Thoracic aorta (tissue), 2 donors: ENCODE data around the gene LRRFIP1. TPM values are rescaled to one million over a fixed set of nuclear protein-coding genes. Genes with fewer than 3 reads are reported as not detected.
A peak's percentile ranks its signal among the peaks of the same experiment; 100 is the strongest.

Experiments used
- ATAC-seq: fragments of 150-250 bp; one replicate; pipeline ENCODE4 v1.8.0; 2017; ENCODE audit warnings: low read depth; ENCODE audit not compliant: insufficient number of reproducible peaks, low FRiP score
- DNase-seq: peaks from one replicate; pipeline ENCODE4 v3.0.0-alpha.2; 2020; ENCODE audit warnings: low spot score
- H3K27ac ChIP-seq, 2 donors: fragments of 200-600 bp; sonication (generic); 1 replicate in 1 of 2; 2 replicates in 1 of 2; pipeline ENCODE4 v1.5.1; 2016; ENCODE audit warnings: mild to moderate bottlenecking in 2 of 2, moderate library complexity in 2 of 2
- H3K27me3 ChIP-seq: fragments of 200-600 bp; sonication (generic); replicated peaks from 2 replicates; pipeline ENCODE4 v1.6.0; 2016; ENCODE audit warnings: mild to moderate bottlenecking; ENCODE audit not compliant: insufficient read depth
- H3K36me3 ChIP-seq: fragments of 200-600 bp; sonication (generic); one replicate; pipeline ENCODE4 v1.5.1; 2016
- H3K4me1 ChIP-seq, 2 donors: fragments of 200-600 bp; sonication (generic); 1 replicate in 1 of 2; 2 replicates in 1 of 2; pipeline versions ENCODE4 v1.5.1 to v1.6.0; 2016; ENCODE audit warnings: low read depth in 2 of 2, mild to moderate bottlenecking in 1 of 2; ENCODE audit not compliant: control insufficient read depth in 1 of 2
- H3K4me3 ChIP-seq: fragments of 200-600 bp; sonication (generic); 2 replicates; pipeline ENCODE4 v1.5.1; 2016; ENCODE audit warnings: mild to moderate bottlenecking
- H3K9me3 ChIP-seq: fragments of 200-600 bp; sonication (generic); 2 replicates; pipeline ENCODE4 v1.5.1; 2016
- total RNA-seq, 2 donors: library from RNA; depleted of rRNA; stranded (reverse); fragments of >200 nt; gene quantifications; one replicate each; pipeline versions ENCODE4 v1.1.0 to v1.2.3, GENCODE V29; 2016
- TF ChIP-seq, protein P1 (sequence below): fragments of 200-600 bp; sonication (generic); IDR thresholded peaks from one replicate; pipeline ENCODE4 v1.5.1; 2019; ENCODE audit warnings: antibody characterized with exemption

LRRFIP1 gene
- total RNA-seq, 2 donors from 2014 or later, result 196 to 244 TPM

GRCh38 chr2:237744613-237745249 lies 117.3 kb downstream of the LRRFIP1 start:
- Histone ChIP-seq H3K36me3 (peaks cover 12% of the 10 kb centered on the region), H3K27ac (peak overlapping the region; percentile 61 to 90), H3K9me3 (no peaks in the 10 kb centered on the region), H3K4me1 (peaks cover 31 to 57% of the 10 kb centered on the region in 2 donors), H3K27me3 (no peaks in the 10 kb centered on the region), H3K4me3 (no peak overlapping the region)
- no peak for ATAC-seq
- DNase-seq, result no peak
- TF ChIP-seq, protein P1, sequence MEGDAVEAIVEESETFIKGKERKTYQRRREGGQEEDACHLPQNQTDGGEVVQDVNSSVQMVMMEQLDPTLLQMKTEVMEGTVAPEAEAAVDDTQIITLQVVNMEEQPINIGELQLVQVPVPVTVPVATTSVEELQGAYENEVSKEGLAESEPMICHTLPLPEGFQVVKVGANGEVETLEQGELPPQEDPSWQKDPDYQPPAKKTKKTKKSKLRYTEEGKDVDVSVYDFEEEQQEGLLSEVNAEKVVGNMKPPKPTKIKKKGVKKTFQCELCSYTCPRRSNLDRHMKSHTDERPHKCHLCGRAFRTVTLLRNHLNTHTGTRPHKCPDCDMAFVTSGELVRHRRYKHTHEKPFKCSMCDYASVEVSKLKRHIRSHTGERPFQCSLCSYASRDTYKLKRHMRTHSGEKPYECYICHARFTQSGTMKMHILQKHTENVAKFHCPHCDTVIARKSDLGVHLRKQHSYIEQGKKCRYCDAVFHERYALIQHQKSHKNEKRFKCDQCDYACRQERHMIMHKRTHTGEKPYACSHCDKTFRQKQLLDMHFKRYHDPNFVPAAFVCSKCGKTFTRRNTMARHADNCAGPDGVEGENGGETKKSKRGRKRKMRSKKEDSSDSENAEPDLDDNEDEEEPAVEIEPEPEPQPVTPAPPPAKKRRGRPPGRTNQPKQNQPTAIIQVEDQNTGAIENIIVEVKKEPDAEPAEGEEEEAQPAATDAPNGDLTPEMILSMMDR, result peak; percentile 96

GRCh38 chr2:237745250-237745613 lies 117.8 kb downstream of the LRRFIP1 start:
- DNase-seq (no peak), ATAC-seq (no peak)
- TF ChIP-seq, protein P1, result no peak
- Histone ChIP-seq H3K27ac (peak overlapping the region in 1 of 2 donors; percentile 90), H3K4me3 (no peak overlapping the region), H3K27me3 (no peaks in the 10 kb centered on the region), H3K9me3 (no peaks in the 10 kb centered on the region), H3K4me1 (peaks cover 26 to 52% of the 10 kb centered on the region in 2 donors), H3K36me3 (peaks cover 15% of the 10 kb centered on the region)

DNA sequence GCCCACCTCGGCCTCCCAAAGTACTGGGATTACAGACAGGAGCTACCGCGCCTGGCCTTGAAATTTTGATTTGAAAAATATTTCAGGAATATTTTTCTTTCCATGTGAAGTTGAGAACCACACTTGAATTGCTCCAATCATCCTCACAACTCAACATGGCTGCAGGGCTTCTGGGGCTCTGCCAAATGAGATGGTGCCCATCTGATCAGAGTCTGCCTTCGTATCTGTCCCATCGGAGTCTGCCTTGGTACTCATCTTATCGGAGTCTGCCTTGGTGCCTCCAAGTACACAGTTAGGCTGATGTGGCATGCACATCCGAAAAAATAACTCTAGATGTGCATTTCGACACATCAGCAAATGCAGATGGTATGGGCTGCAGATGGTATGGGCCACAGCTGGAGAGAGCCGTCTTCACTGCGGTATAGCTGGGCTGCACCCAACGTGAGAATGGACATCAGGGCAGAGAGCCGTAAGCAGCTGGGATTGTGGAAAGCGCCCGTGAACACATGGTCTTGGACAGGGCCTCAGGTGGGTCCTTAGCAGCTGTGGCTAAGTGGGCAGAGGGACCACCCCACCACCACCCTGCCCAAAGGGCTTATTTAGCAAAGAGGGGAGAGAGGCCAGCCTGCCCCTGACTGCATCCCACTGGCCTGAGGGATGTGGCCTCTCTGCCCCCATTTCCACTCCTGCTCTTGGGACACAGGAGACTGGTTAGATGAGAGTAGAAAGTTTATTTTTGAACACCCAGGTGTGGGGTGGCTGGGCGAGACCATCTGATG lies 119.1 kb downstream of the LRRFIP1 start:
- DNase-seq, result no peak
- Histone ChIP-seq H3K27me3 (no peaks in the 10 kb centered on the region), H3K36me3 (peaks cover 25% of the 10 kb centered on the region), H3K9me3 (no peaks in the 10 kb centered on the region), H3K4me1 (peaks cover 22 to 39% of the 10 kb centered on the region in 2 donors), H3K27ac (no peak overlapping the region), H3K4me3 (no peak overlapping the region)
- no peak for ATAC-seq
- TF ChIP-seq, protein P1, result no peak

DNA sequence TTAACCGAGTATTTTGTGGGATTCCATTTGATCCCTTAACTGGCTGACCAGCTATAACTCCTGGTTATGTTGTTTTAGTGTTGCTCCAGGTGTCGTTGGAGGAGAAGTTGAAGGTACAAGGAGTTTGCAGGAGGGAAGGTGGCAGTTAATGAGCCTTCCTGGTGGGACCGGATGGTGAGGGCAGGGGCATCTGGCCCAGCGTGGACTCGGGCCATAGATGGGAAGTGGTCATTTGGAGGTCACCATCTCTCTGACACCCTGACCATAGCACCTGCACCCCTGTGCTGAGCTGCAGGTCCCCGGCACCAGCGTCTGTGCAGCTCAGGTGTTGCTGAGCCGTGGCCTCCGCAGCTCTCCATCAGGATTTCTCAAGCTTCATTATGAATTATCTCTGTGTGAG lies 119.8 kb downstream of the LRRFIP1 start:
- TF ChIP-seq, protein P1, result no peak
- Histone ChIP-seq H3K4me3 (no peak overlapping the region), H3K9me3 (no peaks in the 10 kb centered on the region), H3K27ac (no peak overlapping the region), H3K27me3 (no peaks in the 10 kb centered on the region), H3K4me1 (peaks cover 19 to 32% of the 10 kb centered on the region in 2 donors), H3K36me3 (peaks cover 31% of the 10 kb centered on the region)
- DNase-seq, result no peak
- ATAC-seq, result no peak

DNA sequence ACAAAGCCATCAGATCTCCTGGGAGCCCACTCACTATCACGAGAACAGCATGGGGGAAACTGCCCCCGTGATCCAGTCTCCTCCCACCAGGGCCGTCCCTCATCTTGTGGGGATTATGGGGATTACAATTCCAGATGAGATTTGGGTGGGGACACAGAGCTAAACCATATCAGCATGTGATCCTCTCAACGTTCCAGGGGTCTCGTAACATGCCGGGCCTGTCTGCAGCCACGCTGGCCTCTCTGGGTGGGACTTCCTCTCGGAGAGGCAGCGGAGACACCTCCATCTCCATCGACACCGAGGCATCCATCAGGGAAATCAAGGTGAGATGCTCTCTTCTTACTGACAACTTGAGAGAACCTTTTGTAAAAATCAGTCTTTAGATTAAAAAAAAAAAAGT lies 121.6 kb downstream of the LRRFIP1 start:
- H3K27ac ChIP-seq, result no peak overlapping the region
- H3K9me3 ChIP-seq, result no peaks in the 10 kb centered on the region
- H3K4me1 ChIP-seq, result peaks cover 6 to 14% of the 10 kb centered on the region in 2 donors
- no peak for ATAC-seq
- peaks cover 42% of the 10 kb centered on the region for H3K36me3 ChIP-seq
- no peak overlapping the region for H3K4me3 ChIP-seq
- TF ChIP-seq, protein P1, result no peak
- DNase-seq, result no peak
- H3K27me3 ChIP-seq, result no peaks in the 10 kb centered on the region
